ENCODE measurements around the gene PAQR4. TPM values are rescaled to one million over a fixed set of nuclear protein-coding genes. Genes with fewer than 3 reads are reported as not detected.
A peak's percentile ranks its signal among the peaks of the same experiment; 100 is the strongest.

The PAQR4 gene
- polyA plus RNA-seq, 3 donors, result 6.3 to 14.2 (median 8.9) TPM

DNA sequence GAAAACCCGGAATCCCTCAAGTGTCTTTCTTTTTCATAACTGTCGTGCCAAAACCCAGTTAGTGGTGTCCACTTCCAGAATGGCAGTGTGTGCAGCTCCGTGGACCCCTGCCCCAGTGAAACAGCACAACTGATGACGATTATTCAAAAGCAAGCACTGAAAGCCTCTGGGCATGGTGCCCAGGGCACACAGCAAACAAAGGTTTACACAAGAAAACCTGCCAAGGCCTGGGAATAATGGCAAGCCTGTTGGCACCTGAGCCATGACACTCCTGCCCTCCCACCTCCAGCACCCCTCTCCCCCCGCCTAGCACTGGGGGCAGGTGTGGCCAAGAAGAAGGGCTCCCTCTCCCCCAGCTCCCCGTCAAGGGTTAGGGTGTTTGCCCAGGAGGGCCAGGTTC, 8.3 kb downstream of the PAQR4 start:
- no peaks in the 10 kb centered on the region for H3K9me3 Mint-ChIP-seq
- no peak overlapping the region for H3K27ac Mint-ChIP-seq
- H2AFZ ChIP-seq (ENCODE audit: insufficient read depth, low read depth, low read length, poor library complexity, severe bottlenecking), result no peak overlapping the region
- no peak overlapping the region for H3K9ac ChIP-seq (ENCODE audit: insufficient read depth, low read length, poor library complexity, severe bottlenecking)
- peaks cover 0 to 3% (median 1%) of the 10 kb centered on the region in 3 donors for H3K27me3 Mint-ChIP-seq (ENCODE audit: low read depth in 3 of 3)
- H3K4me1 ChIP-seq (ENCODE audit: control insufficient read depth in 1 of 2, insufficient read depth in 2 of 2, low read length in 2 of 2), result peaks cover 18 to 21% of the 10 kb centered on the region in 2 donors
- no peak for DNase-seq
- peaks cover 1% of the 10 kb centered on the region for H4K20me1 ChIP-seq (ENCODE audit: insufficient read depth, low read length)
- H3K27ac ChIP-seq (ENCODE audit: low read depth in 1 of 2, low read length in 2 of 2), result no peak overlapping the region
- peaks cover 25% of the 10 kb centered on the region for H3K4me1 Mint-ChIP-seq
- H3K79me2 ChIP-seq (ENCODE audit: insufficient read depth, low read length), result peaks cover 11% of the 10 kb centered on the region
- H3K36me3 ChIP-seq (replicated peaks in 1 of 2; ENCODE audit: control insufficient read depth in 1 of 2, insufficient read depth in 2 of 2, low read length in 2 of 2), result peaks cover 16 to 23% of the 10 kb centered on the region in 2 donors
- peaks cover 4 to 20% of the 10 kb centered on the region in 2 donors for H3K36me3 Mint-ChIP-seq
- 97% methylated on average over 4 of the region's 6 CpGs for WGBS (ENCODE audit: insufficient coverage)
- TF ChIP-seq CTCF (IDR thresholded peaks at IDR 0.05), result no peak
- H3K4me3 ChIP-seq (replicated peaks in 1 of 3; ENCODE audit: low read depth in 2 of 3, low read length in 3 of 3), result no peak overlapping the region
- intact Hi-C loops (cut with micrococcal nuclease), result no loop called here
- no peak overlapping the region for H3K4me3 Mint-ChIP-seq
- no peaks in the 10 kb centered on the region for H3K9me3 ChIP-seq (replicated peaks in 1 of 2; ENCODE audit: control insufficient read depth in 1 of 2, insufficient read depth in 1 of 2, low read length in 2 of 2)
- H3K4me2 ChIP-seq (replicated peaks; ENCODE audit: extremely low read depth, low read length, poor library complexity, severe bottlenecking), result no peak overlapping the region
- no peaks in the 10 kb centered on the region for H3K27me3 ChIP-seq (ENCODE audit: control insufficient read depth in 2 of 2, insufficient read depth in 2 of 2, low read length in 2 of 2)

GRCh38 chr16:2979669-2980226, 10.6 kb downstream of the PAQR4 start:
- no peaks in the 10 kb centered on the region for H3K9me3 ChIP-seq (replicated peaks in 1 of 2; ENCODE audit: control insufficient read depth in 1 of 2, insufficient read depth in 1 of 2, low read length in 2 of 2)
- peaks cover 22 to 29% of the 10 kb centered on the region in 2 donors for H3K4me1 ChIP-seq (ENCODE audit: control insufficient read depth in 1 of 2, insufficient read depth in 2 of 2, low read length in 2 of 2)
- H3K27me3 Mint-ChIP-seq (ENCODE audit: low read depth in 3 of 3), result peaks cover 2 to 8% (median 3%) of the 10 kb centered on the region in 3 donors
- peak in 1 of 3 donors; percentile 46 for DNase-seq
- intact Hi-C loops (cut with micrococcal nuclease), result no loop called here
- H3K4me1 Mint-ChIP-seq, result peaks cover 28% of the 10 kb centered on the region
- H4K20me1 ChIP-seq (ENCODE audit: insufficient read depth, low read length), result no peaks in the 10 kb centered on the region
- H3K4me2 ChIP-seq (replicated peaks; ENCODE audit: extremely low read depth, low read length, poor library complexity, severe bottlenecking), result peak overlapping the region; percentile 99
- no peak overlapping the region for H3K27ac ChIP-seq (ENCODE audit: low read depth in 1 of 2, low read length in 2 of 2)
- no peak for TF ChIP-seq CTCF (IDR thresholded peaks at IDR 0.05)
- H3K4me3 ChIP-seq (replicated peaks in 1 of 3; ENCODE audit: low read depth in 2 of 3, low read length in 3 of 3), result peak overlapping the region; percentile 65 to 92 (median 86)
- H3K4me3 Mint-ChIP-seq, result peak overlapping the region; percentile 65 to 72
- H3K27ac Mint-ChIP-seq, result peak overlapping the region in 2 of 7 donors; percentile 41 to 68
- peak overlapping the region; percentile 89 for H3K9ac ChIP-seq (ENCODE audit: insufficient read depth, low read length, poor library complexity, severe bottlenecking)
- peaks cover 3 to 5% of the 10 kb centered on the region in 2 donors for H3K36me3 ChIP-seq (replicated peaks in 1 of 2; ENCODE audit: control insufficient read depth in 1 of 2, insufficient read depth in 2 of 2, low read length in 2 of 2)
- H3K9me3 Mint-ChIP-seq, result no peaks in the 10 kb centered on the region
- H2AFZ ChIP-seq (ENCODE audit: insufficient read depth, low read depth, low read length, poor library complexity, severe bottlenecking), result peak overlapping the region; percentile 83
- H3K27me3 ChIP-seq (ENCODE audit: control insufficient read depth in 2 of 2, insufficient read depth in 2 of 2, low read length in 2 of 2), result no peaks in the 10 kb centered on the region
- WGBS (ENCODE audit: insufficient coverage), result 13% methylated on average over 42 of the region's 43 CpGs
- peaks cover 0 to 10% of the 10 kb centered on the region in 2 donors for H3K36me3 Mint-ChIP-seq
- peaks cover 11% of the 10 kb centered on the region for H3K79me2 ChIP-seq (ENCODE audit: insufficient read depth, low read length)
